ENCODE measurements around the gene IGLON5.

DNA sequence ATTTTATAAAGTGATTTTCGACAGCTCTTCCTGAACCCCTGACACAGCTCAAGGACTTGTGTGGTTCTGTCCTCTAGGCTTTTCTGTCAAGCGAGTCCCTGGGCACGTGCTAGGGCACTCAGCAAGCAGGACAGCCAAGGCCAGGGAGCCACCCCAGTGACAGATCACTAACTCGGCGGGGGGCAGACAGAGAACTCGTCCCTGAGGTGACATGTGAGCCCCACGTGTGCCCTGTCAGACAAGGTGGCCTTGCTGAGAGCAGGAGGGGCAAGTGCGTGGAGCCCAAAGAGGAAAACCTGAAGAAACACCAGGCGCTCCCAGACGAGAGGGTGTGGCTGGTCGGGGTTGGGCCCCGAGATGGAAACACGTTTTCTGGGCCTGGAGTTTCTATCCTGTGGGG, 49.8 kb downstream of the IGLON5 start:
- TF ChIP-seq CTCF (IDR thresholded peaks at IDR 0.05): no peak
- TF ChIP-seq POLR2A (IDR thresholded peaks at IDR 0.05): no peak

Data from prostate gland (tissue), 2 donors.